ENCODE results near the gene PSMC3IP. TPM values are rescaled to one million over a fixed set of nuclear protein-coding genes. Genes with fewer than 3 reads are reported as not detected.

The PSMC3IP gene
- total RNA-seq, 1 experiment from 2014 or later, result 23.3 TPM

GRCh38 chr17:42560246-42560645 is 17.3 kb downstream of the PSMC3IP start:
- CTCF ChIA-PET, result no interaction called here
- H3K27ac Mint-ChIP-seq, result no peak overlapping the region
- H3K4me3 Mint-ChIP-seq, result no peak overlapping the region

More at GRCh38 chr17:42560246-42560645, 17.3 kb downstream of the PSMC3IP start:
- DNase-seq (ENCODE audit: low spot score) (no peak), ATAC-seq (no peak)
- Mint-ChIP-seq H3K9me3 (no peaks in the 10 kb centered on the region), H3K27me3 (ENCODE audit: low read depth) (no peaks in the 10 kb centered on the region), H3K4me1 (peaks cover 21% of the 10 kb centered on the region), H3K36me3 (no peaks in the 10 kb centered on the region; the same call in 1 of the 2 replicates)
- POLR2A ChIA-PET, result no interaction called here
- TF ChIP-seq ZNF232 (CRISPR knock-in tag; IDR thresholded peaks at IDR 0.05) (no peak), SP1 (CRISPR knock-in tag; conservative IDR thresholded peaks at IDR 0.05) (no peak), STAT6 (CRISPR knock-in tag; conservative IDR thresholded peaks at IDR 0.05; ENCODE audit: low read depth) (no peak), ZNF281 (CRISPR knock-in tag; IDR thresholded peaks at IDR 0.05) (no peak), ZMAT4 (CRISPR knock-in tag; IDR thresholded peaks at IDR 0.05) (no peak), TEAD1 (CRISPR knock-in tag; IDR thresholded peaks at IDR 0.05) (no peak), ZNF416 (CRISPR knock-in tag; IDR thresholded peaks at IDR 0.05) (no peak), ATF2 (CRISPR knock-in tag; IDR thresholded peaks at IDR 0.05; ENCODE audit: borderline replicate concordance, low read depth) (no peak), TCF7 (CRISPR knock-in tag; IDR thresholded peaks at IDR 0.05; ENCODE audit: low read depth) (no peak), ZNF219 (CRISPR knock-in tag; IDR thresholded peaks at IDR 0.05; ENCODE audit: borderline replicate concordance) (no peak), ZSCAN18 (CRISPR knock-in tag; IDR thresholded peaks at IDR 0.05) (no peak), E2F4 (CRISPR knock-in tag; IDR thresholded peaks at IDR 0.05; ENCODE audit: borderline replicate concordance, low read depth) (no peak), NFATC4 (CRISPR knock-in tag; IDR thresholded peaks at IDR 0.05) (no peak), CTCF (IDR thresholded peaks at IDR 0.05) (no peak), ZNF671 (CRISPR knock-in tag; IDR thresholded peaks at IDR 0.05) (no peak), HMGA2 (CRISPR knock-in tag; IDR thresholded peaks at IDR 0.05) (no peak), ZNF263 (CRISPR knock-in tag; IDR thresholded peaks at IDR 0.05; ENCODE audit: low read depth) (no peak), ATF6 (CRISPR knock-in tag; IDR thresholded peaks at IDR 0.05) (no peak)

Data from WTC11 (cell line).